GM18508 (cell line): Measurements from ENCODE around the gene KRT15.

Experiments used
- ATAC-seq: cut with Tn5 transposase; IDR thresholded peaks from one replicate; pipeline ENCODE4 v1.9.1; 2021; ENCODE audit warnings: moderate number of reproducible peaks; ENCODE audit not compliant: insufficient read depth, unreplicated experiment

KRT15 gene

DNA sequence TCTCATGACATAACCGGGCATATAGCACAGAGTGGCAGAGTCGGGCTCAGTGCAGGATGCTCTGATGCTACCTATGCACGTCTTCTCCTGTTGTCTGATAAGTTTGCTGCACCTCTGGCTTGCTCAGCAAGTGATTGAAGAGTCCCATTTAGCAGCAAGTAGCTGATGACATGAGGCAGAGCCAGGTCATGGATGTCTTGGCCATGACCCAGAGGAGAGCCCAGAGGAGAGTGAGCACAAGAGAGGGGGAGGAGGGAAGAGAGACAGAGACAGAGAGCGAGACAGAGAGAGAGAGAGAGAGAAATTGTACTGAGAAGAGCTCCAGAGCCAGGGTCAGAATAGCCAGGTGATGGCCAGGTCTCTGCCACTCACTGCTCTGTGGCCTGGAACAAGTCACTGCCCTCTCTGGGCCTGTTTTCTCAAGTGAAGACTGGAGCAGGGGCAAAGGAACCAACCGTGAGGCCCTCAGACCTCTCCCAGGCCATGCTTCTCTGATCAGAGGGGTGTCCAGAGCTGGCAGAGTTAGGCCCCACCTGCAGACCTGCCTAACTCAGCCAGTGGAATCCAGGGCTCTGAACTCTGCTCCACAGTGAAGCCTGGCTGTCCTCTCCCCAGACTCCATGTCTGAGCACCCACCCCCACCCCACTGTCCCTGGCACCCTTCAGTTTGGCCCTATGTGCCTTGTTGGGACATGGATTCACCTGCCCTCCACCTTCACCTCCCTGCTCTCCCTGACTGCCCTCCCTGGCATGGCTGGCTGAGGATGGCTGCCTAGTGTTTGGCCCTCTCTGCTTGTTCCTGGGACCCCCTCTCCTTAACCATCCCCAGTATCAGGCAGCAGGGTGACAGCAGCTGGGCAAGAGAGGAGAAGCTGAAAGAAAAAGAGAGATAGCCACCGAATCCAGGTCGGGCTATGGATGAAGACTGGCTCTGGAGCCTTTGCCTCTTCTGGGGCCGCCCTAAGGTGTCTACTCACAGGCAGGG is 33.5 kb downstream of the KRT15 start:
- no peak for ATAC-seq

DNA sequence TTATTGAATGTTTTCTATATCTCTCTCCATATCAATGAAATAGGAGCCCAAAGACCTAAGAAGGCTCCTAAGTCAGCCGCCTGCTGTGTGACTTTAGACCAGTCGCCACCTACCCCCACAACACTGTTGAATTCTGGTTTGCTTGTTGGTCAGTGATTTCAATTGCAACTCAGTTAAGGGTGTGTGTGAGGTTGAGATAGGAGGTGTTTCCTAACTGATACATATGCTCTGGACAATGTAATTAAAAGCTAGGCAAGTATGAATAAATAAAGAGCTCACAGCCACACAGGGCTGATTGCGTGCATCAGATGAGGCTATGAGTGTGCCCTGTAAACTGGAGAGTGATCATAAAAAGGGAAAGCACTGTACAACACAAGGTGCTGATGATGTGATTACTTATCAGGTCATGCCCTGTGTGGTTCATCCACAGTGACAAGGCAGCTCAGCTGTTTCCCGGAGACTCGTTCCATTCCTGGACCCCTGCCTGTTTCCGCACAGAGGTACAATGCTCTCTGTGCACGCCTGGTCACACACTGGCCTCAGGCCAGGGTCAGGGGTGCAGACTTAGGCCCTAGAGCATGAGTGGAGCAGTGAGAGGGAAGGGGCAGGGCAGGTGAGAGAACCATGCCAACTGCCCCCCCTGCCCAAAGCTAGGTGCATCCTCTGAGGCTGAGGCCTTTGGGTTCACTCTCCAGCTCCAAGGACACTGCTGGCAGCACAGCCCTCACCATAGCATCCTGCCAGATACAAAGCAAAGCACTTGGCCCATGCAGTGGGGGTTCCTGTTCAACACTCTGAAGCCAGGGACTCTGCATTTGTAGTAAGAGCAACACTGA is 34.5 kb downstream of the KRT15 start:
- ATAC-seq: no peak

DNA sequence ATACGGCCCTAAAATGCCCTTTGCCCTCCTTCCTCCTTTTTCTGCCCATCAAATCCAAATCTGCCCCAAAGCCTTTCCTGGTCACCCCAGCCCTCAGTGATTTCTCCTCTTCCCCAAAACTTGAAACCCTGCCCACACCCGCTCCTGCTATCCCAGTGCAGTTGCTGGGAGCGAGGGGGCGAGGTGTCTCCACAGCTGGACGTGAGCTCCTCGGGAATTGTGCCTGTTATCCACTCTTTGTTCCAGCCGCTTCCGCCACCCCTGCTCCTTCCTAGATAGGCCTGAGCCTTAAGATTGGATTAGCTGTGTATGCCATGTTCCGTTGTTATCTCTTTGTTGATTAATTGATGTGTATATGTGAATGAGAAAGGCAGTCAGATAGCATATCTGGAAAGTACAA is 35.2 kb downstream of the KRT15 start:
- no peak for ATAC-seq

DNA sequence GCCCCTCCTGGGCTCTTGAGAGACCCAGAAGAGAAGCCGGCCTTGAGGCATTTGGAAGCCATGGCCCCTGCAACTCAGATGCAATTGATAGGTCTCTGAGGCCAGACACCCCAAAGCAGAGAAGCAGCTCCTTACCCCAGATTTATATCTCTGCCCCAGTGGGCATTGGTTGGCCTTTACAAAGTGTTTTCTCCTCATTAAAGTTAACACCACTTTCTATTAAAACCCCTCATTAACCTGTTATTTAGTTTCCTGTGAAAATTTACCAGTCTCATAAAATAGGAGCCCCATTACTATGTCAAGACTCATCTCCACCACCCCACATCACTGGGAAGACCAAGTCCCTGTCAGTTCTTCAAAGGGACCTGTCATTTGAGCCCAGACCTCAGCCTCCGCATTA is 37.7 kb downstream of the KRT15 start, which contains the start of gene KRT35:
Gene KRT35, minus strand, starts transcription at position 116 of the 400 bp plus-strand sequence. Its CDS starts 54 bp downstream, at position 62.
- no peak for ATAC-seq

DNA sequence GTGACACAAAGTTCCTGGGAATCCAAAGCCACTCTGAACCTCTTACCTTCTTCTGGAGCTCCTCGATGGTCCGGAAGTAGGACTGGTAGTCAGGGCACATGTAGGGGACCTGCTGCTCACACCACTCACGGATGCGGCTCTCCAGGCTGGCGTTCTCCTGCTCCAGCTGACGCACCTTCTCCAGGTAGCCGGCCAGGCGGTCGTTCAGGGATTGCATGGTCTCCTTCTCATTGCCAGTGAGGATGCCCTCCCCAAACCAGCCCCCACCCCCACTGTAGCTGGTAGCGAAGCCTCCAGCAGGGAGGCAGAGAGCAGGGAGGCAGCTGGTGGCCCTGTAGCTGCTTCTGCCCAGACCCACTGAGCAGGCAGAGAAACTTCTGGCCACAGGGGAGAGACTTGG is 38.1 kb downstream of the KRT15 start:
- ATAC-seq: no peak

- no peak for ATAC-seq
Measured at GRCh38 chr17:41480136-41480535, 38.6 kb downstream of the KRT15 start.

DNA sequence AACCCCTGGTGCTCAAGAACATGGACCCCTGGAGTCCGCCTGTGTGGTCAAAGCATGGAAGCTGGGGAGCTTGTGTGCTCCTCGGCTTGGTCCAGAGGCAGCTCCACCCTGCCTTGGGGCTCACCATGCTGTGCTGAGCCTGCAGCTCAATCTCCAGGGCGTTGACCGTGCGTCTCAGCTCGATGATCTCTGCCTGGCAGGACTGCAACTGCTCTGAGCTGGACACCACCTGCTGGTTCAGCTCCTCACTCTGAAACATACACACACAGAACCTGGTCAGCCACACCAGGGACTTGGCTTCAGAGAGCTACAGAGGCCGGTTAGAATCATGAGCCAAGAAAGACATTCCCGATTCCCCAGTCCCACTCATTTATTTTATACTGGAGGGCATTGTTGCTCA is 40.5 kb downstream of the KRT15 start:
- ATAC-seq: no peak

DNA sequence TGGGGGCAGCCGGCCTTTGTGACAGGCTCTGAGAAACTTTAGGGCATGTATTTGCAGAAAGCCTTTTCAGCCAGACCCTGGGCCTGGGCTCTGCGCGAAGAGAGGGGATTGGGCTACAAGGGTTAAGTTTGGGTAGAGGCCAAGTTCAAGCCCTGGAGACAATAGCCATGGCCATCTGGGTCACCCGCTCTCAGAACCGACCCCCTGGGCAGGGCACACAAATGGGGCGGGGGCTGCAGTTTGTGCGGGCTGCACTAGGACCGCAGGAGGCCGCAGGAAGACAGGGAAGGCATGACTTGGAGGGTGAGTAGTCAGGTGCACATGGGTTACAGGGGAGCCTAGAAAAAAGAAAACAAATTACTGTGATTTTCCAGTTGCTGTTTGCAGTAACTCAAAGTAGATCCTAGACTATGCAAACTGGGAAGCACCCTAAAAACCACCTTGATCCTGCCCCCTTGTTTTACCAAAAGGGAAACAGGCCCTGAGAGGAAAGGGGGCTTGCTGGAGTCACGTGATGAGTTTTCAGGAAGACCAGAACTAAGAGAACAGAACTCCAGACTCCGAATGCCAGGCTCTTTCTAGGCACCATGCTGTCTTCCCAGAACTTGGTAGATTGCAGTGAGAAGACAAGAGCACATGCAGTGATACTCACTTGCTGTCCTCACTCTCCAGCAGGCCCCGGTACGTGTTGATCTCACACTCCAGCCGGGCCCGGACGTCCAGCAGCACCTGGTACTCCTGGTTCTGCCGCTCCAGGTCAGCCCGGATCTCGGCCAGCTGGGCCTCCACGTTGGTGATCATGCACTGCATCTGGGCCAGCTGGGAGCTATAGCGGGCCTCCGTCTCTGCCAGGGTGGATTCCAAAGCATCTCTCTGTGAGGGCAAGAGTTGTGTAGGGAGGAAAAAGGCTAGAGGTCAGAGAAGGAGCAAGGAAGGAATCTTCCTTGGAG is 41.5 kb downstream of the KRT15 start:
- no peak for ATAC-seq

DNA sequence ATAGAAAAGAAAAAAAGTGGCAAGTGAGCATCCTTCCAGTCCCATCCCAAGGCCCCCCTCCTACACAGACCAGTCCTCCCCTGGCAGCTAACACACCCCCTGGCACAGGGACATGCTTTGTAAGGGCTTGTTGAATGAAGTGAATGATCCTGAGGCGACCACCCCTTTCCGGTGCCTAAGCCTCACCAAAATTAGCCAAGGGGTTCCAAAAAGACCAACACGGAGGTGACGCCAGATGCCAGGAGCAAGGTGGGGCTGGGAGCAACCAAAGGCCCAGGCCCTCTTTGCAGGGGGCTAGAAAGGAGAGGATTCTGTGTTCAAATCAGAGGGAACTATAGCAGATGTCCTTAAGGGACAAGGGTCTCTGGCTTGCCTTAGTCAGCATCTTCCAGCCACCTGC is 43.3 kb downstream of the KRT15 start:
- no peak for ATAC-seq

DNA sequence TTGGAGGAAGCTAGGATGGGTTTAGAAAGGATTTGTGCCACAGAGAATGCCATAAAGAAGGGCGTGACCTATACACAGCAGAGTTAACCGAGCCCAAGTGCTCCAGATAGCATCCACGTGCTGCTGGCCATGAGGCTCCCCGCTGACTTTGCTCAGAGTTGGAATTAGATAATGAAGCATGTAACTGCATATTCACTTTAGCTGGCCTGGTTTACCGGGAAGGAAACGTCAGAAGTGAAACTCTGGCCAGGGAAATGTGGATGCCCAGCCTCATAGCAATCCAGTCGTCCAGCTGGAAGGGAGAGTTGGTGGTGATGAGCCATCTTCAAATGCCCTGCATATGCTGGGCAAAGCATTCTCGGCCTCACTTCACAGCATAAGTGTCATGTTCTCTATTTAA is 43.8 kb downstream of the KRT15 start:
- no peak for ATAC-seq

DNA sequence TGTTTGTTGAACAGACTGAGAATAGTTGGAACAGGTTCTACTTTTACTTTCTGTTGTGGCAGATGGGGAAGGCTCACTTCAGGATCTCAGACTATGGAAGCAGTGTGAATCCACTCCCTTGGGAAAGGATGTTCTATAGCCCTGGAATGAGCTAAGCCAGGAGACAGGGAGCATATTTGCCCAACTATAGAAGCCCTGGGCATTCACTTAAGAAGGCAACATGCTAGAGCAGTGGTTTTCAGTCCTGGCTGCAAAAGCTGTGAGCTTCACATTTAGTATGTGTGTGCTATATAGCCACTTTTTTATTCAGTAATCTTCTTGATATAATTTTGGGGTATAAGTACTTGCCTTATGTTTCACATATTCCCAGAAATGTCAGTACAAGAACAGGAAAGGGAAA is 50.3 kb downstream of the KRT15 start:
- no peak for ATAC-seq

- ATAC-seq: no peak
Measured at GRCh38 chr17:41467561-41467960, 51.1 kb downstream of the KRT15 start.

DNA sequence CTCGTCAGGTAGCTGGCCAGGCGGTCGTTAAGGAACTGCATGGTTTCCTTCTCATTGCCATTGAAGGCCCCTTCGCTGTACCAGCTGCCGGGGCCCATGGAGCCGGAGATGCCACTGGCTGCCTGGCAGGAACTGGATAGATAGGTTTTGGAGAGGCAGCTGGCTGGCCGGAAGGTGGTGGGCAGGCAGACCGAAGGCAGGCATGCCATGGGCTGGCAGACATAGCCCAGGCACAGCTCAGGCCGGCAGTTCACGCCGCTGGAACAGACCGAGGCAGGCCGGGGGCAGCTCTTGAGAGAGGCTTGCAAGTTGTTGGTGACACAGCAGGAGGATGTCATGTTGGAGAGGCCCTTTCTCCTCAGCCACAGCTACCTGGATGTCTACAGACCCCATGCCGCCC is 51.7 kb downstream of the KRT15 start, which contains the start of gene KRT32:
Gene KRT32, minus strand, starts transcription at position 399 of the 400 bp plus-strand sequence. Its CDS starts 61 bp downstream, at position 338.
- ATAC-seq: no peak

GRCh38 chr17:41464682-41465081 is 54.0 kb downstream of the KRT15 start:
- no peak for ATAC-seq

DNA sequence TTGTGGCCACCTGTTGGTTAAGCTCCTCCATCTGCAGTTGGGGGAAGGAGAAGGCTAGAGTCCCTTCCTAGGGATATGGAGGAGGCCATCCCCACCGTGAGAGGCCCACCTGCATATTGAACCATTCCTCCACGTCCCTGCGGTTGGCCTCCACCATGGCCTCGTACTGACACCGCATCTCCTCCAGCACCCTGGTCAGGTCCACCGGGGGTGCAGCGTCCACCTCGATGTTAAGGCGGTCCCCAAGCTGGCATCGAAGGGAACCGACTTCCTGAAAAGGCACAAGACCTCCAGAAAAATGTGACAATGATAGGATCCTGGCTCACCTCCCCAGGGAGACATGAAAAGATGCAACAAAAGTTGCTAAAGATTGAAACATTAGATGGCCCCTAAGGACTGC is 54.5 kb downstream of the KRT15 start:
- ATAC-seq: no peak

- ATAC-seq: no peak
Measured at GRCh38 chr17:41463746-41464145, 54.9 kb downstream of the KRT15 start.
